Spleen (tissue), 7 donors: ENCODE data around the gene HOXB6.

ENCODE experiments used
- CTCF ChIP-seq, 11 experiments: fragments of 200-600 bp in 7 of 11; fragments of 450-650 bp in 4 of 11; sonication (generic) in 4 of 11; IDR thresholded peaks in 8 of 11; conservative IDR thresholded peaks in 3 of 11; 1 replicate in 7 of 11; 2 replicates in 4 of 11; pipeline versions ENCODE4 v1.4.0 to v1.8.0; 2016 to 2021; ENCODE audit warnings: antibody characterized with exemption in 11 of 11, inconsistent platforms in 4 of 11, mild to moderate bottlenecking in 1 of 11
- POLR2A ChIP-seq, 3 donors: fragments of 450-650 bp; IDR thresholded peaks; one replicate each; pipeline ENCODE4 v1.5.1; 2017; ENCODE audit warnings: antibody characterized with exemption in 3 of 3, mild to moderate bottlenecking in 1 of 3
- POLR2AphosphoS5 ChIP-seq, 3 donors: sonication (generic); formaldehyde crosslinking; IDR thresholded peaks; one replicate each; pipeline ENCODE4 v1.5.1; 2017; ENCODE audit warnings: antibody characterized with exemption in 3 of 3
- donor health status: DM: no; HTN: no; CAD: no; lungs with moderate emphysema.
- donor health status: DM: no; HTN: no; CAD: no.
- donor health status: DM: no; HTN: no; CAD: no.

GRCh38 chr17:48628649-48629410, 24.0 kb upstream of the HOXB6 start:
- TF ChIP-seq POLR2A (IDR thresholded peaks at IDR 0.05) (no peak), POLR2AphosphoS5 (IDR thresholded peaks at IDR 0.05) (no peak), CTCF (IDR thresholded peaks at IDR 0.05 in 8 of 11, conservative IDR thresholded peaks at IDR 0.05 in 3 of 11) (no peak)
